GM21423 (cell line): ENCODE results near the gene NANOS2.

Experiments used
- ATAC-seq: cut with Tn5 transposase; IDR thresholded peaks from one replicate; pipeline ENCODE4 v1.9.1; 2021; ENCODE audit warnings: mild to moderate bottlenecking, moderate library complexity; ENCODE audit not compliant: unreplicated experiment

NANOS2 gene

DNA sequence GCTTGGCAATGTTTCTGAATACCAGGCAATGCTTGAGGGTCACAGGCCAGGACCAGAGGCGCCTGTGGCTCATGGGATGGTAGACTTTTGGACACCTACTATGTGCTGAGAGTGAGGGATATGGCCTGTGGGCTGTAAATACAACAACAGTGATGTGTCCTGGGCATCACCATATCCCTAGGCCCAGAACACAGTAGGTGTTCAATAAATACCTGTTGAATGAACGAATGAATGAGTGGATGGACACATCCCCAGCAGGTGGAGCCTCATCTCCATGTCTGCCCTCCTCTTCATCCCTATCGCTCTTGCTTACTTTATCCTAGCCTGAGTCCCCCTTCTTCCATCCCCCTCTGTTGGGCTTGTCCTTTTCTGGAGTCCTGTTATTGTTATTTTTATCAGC, 16.5 kb upstream of the NANOS2 start:
- ATAC-seq = no peak

GRCh38 chr19:45929247-45929646, 14.7 kb upstream of the NANOS2 start:
- no peak for ATAC-seq

- ATAC-seq = peak; percentile 81
Observed at GRCh38 chr19:45927565-45928261, 13.1 kb upstream of the NANOS2 start.

DNA sequence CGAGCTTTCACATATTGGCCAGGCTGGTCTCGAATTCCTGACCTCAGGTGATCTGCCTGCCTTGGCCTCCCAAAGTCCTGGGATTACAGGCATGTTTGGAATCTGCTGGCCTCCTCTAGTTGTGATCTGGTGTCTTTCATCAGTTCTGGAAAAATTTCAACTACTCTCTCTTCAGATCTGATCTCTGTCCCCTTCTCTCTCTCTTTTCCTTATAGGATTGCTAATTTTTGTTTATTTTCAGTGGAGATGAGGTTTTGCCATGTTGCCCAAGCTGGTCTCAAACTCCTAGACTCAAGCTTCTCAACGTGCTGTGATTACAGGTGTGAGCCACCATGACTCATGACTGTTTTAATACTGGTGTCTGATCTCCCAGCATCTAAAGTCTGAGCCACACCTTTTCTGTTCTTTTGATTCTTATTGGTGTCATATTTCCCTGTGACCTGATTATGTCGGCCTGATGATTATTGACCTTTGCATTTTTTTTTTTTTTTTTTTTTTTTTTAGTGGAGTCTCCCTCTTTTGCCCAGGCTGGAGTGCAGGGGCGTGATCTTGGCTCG, 10.4 kb upstream of the NANOS2 start:
- no peak for ATAC-seq

DNA sequence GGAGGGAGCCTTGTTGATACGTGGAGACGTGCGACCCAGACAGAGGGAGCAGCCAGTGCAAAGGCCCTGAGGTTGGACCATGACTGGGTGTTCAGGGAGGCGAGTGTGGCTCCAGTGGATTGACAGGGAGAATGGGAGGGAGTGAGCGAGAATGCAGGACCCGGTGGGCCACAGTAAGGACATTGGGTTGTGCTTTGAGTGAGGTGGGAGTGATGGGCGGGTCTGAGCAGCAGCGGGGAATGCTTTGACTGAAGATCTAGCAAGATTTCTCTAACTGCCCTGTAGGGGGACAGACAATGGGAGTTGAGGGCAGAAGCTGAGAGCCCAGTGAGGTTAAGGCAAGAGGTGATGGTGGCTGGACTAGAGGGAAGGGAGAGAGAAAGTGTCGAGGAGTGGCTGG, 7.7 kb upstream of the NANOS2 start:
- ATAC-seq = no peak

- ATAC-seq = no peak
Observed at GRCh38 chr19:45920458-45920857, 5.9 kb upstream of the NANOS2 start.

DNA sequence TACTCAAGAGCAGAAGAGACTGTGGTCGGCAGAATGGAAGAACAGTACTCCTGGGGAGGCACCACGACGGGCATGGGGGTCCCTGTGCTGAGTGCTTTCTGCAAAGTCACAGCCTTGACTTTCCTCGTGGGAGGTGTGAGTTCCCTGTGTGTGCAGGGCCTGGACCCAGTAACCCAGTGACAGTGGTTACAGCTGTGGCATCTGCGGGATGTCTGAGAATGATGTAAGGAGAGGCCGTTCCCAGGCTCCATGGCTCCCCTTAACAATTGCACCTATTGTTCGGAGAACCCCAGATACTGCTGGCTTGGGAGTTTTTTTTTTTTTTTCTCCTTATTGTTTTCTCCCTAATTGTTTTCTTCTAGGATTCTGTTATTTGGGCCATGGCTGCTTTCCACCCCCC, 5.1 kb upstream of the NANOS2 start:
- no peak for ATAC-seq

DNA sequence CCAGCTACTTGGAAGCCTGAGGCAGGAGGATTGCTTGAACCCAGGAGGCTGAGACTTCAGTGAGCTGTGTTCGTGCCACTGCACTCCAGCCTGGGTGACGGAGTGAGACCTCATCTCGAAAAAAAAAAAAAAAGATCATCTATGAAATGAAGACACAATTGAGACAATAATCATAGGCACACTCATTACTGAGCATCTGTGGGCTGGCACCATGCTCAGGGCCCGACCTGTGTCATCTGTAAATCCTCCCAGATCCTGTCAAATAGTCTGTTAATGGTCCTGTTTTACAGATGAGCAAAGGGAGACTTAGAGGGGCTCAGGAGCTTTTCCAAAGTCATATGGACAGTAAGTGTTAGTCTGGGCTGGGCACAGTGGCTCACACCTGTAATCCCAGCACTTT, 4.1 kb upstream of the NANOS2 start:
- no peak for ATAC-seq

- ATAC-seq = no peak
Observed at GRCh38 chr19:45917421-45918091, 3.0 kb upstream of the NANOS2 start.

- ATAC-seq = no peak
Observed at GRCh38 chr19:45911291-45911690, 3.3 kb downstream of the NANOS2 start.

DNA sequence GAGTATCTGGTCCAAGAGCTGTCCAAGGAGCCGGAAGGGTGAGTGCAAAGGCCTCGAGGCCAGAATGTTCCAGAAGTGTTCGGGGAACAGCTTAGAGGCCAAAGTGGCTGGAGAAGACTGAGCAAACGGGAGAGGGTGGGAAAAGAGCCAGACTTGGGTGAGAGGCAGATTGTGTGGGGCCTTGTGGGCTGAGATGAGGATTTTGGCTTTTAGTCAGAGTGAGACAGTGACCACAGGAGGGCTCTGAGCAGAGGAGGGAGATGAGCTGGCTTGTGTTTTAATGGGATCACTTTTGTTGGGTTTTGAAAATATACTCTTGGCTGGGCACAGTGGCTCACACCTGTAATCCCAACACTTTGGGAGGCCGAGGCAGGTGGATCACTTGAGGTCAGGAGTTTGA, 5.6 kb downstream of the NANOS2 start:
- ATAC-seq = no peak

DNA sequence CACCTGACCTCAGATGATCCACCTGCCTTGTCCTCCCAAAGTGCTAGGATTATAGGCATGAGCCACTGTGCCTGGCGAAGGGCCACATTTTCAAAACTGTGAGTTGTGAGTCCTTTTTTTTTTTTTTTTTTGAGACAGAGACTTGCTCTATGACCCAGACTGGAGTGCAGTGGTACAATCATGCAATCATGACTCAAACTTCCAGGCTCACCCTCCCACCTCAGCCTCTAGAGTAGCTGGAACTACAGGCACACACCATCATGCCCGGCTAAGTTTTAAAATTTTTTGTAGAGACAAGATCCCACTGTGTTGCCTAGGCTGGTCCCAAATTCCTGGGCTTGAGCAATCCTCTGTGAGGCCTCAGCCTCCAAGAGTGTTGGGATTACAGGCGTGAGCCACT, 8.4 kb downstream of the NANOS2 start:
- no peak for ATAC-seq

- no peak for ATAC-seq
Observed at GRCh38 chr19:45905011-45905410, 9.6 kb downstream of the NANOS2 start.

DNA sequence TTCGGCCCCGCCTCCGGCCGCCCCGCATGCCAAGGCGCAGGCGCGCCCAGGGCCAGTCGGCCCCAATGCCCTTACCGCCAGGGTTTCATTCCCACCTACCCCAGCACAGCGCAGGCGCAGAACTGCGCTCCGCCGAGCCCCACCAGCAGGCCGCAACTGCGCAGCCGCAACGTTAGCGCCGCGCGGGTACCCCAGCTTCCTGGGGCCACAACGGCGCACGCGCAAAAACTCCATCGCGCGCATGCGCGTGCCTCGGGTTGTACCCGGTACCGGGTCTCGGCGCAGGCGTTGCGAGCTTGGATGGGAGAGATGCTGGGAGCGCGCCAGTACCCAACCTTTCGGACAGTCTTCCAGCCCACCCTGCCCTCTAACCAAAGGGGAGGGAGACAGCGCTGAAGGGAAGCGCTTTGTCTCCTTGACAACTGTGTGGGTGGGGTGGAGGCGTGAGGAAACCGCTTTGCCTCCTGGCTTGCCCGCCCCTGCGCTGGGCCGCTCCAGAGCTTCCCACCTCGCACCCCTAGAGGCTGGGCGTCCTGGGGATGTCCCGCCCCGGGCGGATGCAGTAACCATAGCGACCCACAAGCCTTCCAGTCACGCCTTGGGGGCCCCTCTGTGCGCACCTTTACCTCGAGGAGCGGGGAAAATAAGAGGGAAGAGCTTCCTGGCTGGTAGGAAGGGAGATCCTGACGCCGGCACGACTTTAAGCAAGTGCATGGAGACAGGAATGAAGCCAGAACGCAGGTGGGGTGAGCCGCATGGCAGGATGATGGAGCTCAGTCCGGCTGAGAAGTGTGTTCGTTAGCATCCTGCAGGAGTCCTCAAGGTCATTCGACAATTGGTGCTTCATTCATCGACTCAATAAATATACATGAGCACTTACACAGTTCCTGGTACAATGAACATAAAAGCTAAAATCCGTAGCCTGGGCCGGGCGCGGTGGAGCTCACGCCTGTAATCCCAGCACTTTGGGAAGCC, 11.6 kb downstream of the NANOS2 start:
- peak; percentile 80 for ATAC-seq

- ATAC-seq = no peak
Observed at GRCh38 chr19:45901912-45902650, 12.5 kb downstream of the NANOS2 start, which contains the start of gene MYPOP. TSS of gene MYPOP (minus strand) at chr19:45902613. CDS start at chr19:45901773, 840 bp downstream.

DNA sequence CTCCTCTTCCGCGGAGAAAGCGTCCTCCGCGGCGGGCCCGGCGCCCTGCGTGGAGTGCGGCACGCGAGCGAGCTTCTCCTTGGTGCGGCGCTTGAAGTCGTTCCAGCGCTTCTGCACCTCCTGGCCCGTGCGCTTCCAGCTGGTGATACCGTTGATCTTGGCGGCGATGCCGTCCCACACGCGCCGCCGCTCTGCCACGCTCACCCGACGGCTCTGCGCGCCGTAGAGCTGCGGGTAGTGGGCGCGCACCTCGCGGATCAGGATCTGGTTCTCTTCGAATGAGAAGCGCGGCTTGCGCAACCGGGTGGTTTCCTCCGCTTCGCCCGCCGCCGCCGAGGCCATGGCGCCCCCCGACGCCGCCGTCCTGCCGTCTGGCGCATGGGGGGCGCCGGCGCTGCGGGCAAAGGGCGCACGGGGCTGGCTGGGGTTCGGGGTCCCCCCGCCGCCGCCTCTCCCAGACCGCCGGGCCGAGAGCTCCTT, 13.1 kb downstream of the NANOS2 start:
- no peak for ATAC-seq

GRCh38 chr19:45900738-45901431, 13.7 kb downstream of the NANOS2 start:
- no peak for ATAC-seq

DNA sequence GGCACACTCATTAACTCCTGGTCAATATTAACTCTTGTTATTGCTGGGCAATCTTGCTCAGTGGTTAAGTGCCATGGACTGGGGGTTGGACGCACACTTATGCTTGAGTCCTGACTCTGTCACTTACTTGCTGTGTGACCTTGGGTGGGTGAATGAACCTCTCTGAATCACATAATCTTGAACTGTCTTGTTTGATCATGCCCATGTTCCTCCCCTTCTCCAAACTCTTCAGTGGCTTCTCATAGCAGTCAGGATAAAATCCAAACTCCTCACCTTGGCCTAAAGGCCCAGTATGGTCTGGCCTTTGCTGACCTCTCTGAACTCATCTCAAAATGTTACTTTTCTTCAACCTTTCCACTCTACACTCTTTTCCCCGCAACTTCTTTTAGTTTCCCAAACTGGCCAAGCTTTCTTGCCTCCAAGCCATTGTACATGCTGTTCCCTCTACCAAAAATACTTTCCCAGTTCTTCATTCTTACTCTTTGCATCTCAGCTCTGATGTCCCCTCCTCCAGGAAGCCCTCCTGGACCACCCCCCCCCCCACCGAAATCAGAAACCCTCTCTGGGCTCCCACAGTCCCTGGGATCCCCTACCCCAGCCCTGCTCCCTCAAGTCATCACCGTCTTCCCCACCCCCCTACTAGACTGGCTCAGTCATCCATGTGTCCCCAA, 14.5 kb downstream of the NANOS2 start:
- ATAC-seq = no peak

DNA sequence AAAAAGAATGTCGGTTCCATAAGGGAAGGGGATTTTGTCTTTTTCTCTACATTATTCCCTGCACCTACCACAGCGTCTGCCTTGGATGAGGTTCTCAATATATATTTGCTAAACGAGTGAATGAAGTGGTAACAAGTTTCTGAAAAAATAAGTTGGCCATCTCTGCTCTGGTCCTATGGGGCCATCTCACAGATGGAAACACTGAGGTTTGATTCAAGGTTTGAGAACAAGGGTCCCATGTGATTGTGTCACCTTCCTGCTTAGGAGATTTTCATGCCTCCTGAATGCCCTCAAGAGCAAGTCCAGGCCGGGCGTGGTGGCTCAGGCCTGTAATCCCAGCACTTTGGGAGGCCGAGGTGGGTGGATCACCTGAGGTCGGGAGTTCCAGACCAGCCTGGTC, 15.3 kb downstream of the NANOS2 start:
- no peak for ATAC-seq
